Measurements from ENCODE around the gene ASIC3.
"Not testable (repeated sequence)": the region's sequence is repeated elsewhere in the genome, so short reads cannot be mapped to it uniquely, and the experiment has no call there.

Gene ASIC3

GRCh38 chr7:151013733-151014497, 34.4 kb upstream of the ASIC3 start:
- DNase-seq = peak in 2 of 3 experiments; percentile 93 to 97

DNA sequence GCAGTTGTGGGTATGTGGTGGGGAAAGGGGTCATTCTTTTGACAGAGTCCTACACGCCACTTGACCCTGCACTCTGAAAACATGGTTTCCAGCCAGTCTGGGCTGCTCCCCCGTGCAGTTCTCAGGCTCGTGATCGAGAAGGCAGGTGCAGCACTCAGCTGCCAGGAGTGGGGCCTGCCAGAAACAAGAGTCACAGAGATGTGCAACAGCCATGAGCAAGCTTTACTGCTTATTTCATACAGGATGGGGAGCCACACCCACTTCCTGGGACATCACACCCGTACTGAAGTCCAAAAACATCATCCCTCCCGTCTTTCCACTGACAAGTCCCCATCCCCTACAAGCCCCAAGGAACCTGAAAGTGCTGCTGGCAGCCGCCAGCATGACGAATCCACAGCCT, 33.4 kb upstream of the ASIC3 start:
- no peak for DNase-seq

DNA sequence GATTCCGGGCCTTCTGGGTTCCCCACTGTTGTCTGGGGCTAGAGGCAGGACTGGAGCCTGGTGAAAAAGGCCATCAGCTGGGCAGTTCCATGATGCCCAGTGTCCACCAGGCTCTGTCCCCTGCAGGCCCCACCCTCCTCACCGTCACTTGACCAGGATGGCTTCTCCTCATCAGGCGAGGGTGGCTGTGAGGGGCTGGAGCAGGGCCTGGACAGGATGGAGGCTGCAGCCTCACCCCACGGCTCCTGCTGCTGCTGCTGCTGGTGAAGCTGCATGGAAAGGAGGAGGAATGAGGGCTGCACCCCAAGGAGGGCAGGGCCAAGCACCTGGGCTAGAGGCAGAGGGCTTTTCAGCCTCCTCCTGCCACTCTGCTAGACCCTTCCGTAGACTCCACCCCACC, 32.4 kb upstream of the ASIC3 start:
- DNase-seq = no peak

DNA sequence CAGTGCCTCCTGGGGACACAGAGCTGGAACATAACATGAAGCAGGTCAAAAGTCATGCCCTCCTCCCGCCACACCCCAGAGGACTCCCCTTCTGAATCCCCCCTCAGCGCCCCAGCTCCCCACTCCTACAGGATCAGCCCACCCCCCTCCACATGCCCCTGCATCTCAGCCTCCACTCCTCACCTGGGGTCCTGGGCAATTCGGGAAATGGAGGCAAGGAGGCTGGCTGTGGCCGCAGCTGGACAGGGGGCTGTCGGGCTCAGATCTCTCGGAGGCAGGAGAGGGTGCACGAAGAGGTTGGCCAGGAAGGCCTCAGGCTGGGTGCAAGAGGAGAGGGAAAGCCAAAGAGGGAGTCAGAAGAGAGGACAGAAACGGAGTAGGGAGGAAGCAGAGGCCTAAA, 31.8 kb upstream of the ASIC3 start:
- no peak for DNase-seq

- no peak for DNase-seq
Observed at GRCh38 chr7:151016942-151017341, 31.4 kb upstream of the ASIC3 start.

GRCh38 chr7:151017370-151017952, 30.9 kb upstream of the ASIC3 start:
- peak in 2 of 3 experiments; percentile 59 to 72 for DNase-seq

- peak in 2 of 3 experiments; percentile 20 to 94 for DNase-seq
Observed at GRCh38 chr7:151017953-151018420, 30.3 kb upstream of the ASIC3 start.

- peak in 2 of 3 experiments; percentile 95 for DNase-seq
Observed at GRCh38 chr7:151018421-151019129, 29.8 kb upstream of the ASIC3 start.

DNA sequence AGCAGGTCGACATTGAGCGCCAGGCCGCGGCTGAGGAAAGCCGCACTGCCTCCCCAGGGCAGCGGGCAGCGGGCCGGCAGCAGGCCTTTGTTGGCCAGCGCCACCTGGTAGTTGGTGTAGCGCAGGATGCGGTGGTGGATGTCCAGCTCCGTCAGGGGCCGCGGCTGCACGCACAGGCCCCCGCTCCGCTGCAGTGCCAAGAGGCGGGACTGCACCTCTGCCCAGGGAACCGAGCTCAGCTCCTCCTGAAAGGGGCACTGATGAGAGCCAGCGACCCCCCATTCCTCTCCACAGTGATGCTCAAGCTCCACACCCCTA, 29.2 kb upstream of the ASIC3 start:
- no peak for DNase-seq

- no peak for DNase-seq
Observed at GRCh38 chr7:151020231-151020630, 28.1 kb upstream of the ASIC3 start.

- DNase-seq = no peak
Observed at GRCh38 chr7:151023232-151023631, 25.1 kb upstream of the ASIC3 start.

GRCh38 chr7:151024435-151025056, 23.8 kb upstream of the ASIC3 start, which contains the start of gene ATG9B:
Gene ATG9B (minus strand): TSS chr7:151024494. CDS start chr7:151024423, 71 bp downstream.
- no peak for DNase-seq

DNA sequence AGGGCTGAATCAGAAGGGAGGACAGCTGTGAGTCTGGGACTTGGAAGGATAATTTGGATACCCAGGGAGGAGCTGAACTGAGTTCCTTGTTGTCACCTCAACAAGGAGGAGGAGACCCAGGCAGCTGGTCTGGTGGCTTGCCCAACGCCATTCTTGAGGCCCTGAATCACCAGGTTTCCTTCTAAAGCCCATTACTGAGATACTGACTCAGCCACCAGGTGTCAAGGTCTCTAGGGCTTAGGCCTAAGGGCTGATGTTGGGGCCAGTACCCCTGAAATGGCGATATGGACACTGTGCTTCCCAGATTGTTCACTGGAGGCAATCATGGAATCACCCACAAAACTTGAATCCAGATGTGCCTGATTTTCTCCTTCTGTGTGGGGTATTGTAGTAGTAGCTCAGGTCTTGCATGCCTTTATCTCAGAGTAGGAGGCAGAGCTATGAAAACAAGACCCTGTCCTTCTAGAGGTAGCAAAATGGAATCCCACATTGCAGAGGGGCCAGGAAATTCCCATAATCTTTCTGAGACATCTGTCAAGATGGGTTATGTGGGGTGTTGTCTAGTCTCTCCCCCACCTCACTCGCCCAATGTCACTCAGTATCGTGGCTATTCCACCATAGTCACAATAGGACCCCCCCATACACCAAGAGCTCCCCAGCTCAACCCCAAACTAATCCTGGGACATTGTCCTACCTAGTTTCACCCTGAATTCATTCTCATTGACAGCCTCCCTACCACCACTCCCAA, 22.2 kb upstream of the ASIC3 start:
- DNase-seq = no peak

DNA sequence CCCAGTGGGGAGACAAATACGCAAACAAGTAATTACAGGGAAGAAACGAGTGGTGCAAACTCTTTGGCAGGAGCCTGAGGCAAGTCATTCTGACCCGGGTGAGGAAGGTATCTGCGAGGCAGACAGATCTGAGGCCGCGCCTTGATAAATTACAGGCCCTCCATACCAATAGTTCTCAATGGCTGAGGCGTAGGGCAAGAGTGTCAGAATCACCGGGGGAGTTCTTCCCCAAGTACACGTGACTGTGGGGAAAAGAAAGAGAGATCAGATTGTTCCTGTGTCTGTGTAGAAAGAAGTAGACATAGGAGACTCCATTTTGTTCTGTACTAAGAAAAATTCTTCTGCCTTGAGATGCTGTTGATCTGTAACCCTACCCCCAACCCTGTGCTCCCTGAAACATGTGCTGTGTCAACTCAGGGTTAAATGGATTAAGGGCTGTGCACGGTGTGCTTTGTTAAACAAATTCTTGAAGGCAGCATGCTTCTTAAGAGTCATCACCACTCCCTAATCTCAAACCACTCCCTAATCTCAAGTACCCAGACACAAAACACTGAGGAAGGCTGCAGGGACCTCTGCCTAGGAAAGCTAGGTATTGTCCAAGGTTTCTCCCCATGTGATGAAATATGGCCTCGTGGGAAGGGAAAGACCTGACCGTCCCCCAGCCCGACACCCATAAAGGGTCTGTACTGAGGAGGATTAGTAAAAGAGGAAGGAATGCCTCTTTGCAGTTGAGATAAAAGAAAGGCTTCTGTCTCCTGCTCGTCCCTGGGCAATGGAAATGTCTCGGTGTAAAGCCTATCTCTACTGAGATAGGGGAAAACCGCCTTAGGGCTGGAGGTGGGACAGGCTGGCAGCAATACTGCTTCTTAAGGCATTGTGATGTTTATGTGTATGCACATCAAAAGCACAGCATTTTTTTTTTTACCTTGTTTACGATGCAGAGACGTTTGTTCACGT, 21.3 kb upstream of the ASIC3 start:
- peak in 1 of 3 experiments; percentile 15 for DNase-seq

- DNase-seq = not testable (repeated sequence)
Observed at GRCh38 chr7:151027728-151028130, 20.6 kb upstream of the ASIC3 start.

DNA sequence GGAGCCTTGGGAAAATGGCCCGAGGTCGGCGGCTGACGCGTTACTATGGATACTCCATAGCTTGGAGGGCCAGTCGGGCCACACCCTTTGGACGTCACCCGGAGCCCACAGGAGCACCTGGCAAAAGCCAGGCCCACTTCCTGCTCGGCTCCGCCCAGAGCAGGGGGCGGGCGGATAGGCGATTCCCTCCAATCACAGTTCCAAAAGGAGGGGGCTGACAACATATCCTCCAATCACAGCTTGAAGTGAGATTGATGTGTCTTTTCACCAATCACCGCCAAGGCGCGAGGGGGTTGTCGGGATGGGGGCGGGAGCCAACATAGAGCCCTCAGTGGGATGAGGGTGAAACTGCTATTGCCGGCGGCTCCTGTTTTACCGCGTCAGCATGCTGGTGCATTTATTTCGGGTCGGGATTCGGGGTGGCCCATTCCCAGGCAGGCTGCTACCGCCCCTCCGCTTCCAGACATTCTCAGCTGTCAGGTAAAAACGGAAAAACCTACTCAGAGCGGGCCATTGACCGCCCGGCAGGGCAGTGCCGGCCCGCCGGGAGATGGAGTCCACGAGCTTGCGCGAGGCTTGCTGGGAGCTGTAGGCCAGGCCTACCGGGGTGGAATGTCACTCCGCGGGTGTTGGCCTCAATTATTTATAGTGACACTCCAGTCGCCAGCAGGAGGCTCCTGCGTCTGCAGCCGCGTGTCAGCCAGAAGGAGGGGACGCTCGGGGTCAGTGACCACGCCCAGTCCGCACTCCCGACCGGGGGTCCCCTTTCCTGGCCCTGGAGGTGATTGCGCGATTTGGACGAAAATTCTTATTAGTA, 20.0 kb upstream of the ASIC3 start, which contains the start of gene ABCB8:
TSS of gene ABCB8 (plus strand) at position 320 of the 817 bp plus-strand sequence. CDS start at position 386, 66 bp downstream.
- DNase-seq = peak; percentile 100

- DNase-seq = no peak
Observed at GRCh38 chr7:151028948-151029501, 19.3 kb upstream of the ASIC3 start.

DNA sequence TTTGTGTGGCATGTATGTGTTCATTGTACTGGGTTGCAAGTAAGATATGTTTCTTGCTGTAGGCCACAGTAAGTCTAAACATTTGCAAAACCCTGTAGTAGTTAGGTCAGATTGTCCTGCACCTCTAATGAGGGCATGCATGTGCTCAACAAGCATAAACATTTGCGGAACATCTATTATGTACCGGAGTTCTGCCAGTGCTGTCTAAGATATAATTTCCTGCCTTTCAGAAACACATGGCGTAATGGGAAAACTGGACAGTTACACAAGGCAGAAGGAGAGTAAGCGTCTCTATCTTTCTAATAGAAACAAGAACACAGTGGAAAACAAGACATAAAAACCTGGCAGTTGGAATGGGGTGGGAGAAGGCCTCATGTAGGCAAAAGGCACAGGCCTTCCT, 17.3 kb upstream of the ASIC3 start:
- no peak for DNase-seq

- DNase-seq = no peak
Observed at GRCh38 chr7:151032936-151033863, 15.1 kb upstream of the ASIC3 start.
